HG02610 (cell line): ENCODE measurements around the gene MAGEB18.

ENCODE experiments used
- ATAC-seq: cut with Tn5 transposase; IDR thresholded peaks from one replicate; pipeline ENCODE4 v1.9.1; 2021; ENCODE audit warnings: mild to moderate bottlenecking, moderate library complexity; ENCODE audit not compliant: unreplicated experiment

Gene MAGEB18

GRCh38 chrX:26138274-26138673 is at the start of gene MAGEB18:
TSS of gene MAGEB18 (plus strand) at chrX:26138343. CDS start at chrX:26138986, 643 bp downstream.
- ATAC-seq = no peak

DNA sequence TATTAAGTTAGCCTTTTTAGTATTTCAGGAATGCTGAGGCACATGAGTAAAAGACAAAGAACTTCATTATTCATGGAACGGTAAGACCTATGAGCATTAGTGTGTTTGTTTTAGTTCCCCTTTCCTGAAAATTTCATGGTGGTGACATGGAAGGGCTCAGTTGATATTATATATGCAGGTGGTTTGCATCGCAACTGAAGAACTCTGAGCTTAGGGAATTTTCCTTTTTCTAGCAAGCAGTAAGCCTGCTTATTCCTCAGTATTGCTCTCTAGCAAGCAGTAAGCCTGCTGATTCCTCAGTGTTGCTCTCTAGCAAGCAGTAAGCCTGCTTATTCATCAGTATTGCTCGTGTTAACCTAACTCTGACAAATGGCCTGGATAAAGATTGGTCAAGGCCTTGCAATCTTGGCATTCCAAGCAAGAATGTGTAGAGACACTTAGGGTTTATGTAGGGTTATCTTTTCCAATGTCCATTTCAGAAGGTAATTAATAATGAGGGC is 37.7 kb upstream of the MAGEB18 start:
- ATAC-seq = no peak

DNA sequence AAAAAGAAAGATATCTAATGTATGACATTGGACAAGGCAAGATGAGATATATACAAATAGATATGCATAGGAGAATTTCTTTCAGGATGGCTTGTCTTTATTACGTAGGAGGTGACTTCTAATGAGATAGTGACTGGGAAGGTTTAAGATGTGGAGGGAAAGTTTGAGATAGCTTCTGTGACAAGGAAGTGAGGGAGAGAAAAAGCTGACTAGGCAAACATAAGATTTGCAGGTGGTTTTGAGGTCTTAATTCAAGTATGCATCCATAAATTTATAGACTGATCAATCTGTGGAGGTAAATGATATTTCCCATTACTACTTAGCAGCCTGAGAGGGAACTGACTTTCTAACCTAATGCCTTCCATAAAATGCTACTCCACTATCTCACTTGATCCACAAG is 29.0 kb upstream of the MAGEB18 start:
- no peak for ATAC-seq

DNA sequence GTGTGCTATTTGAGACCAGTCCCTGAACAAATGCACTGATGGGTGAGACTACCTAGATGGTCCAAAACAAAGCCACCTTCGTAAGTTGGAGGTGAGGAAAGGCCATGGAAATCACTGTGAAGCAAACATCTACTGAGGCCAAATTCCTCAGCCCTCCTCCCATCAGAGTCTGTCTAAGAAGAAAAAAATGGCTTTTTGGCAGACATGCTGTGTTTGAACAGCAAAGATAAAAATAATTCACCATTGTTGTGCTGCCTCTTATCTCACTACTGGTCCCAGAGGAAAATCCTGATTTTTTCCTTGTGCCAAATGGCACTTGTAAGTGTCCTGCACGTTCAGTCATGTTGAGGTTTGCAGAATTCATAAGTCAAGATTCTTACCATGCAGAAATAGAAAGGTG is 7.9 kb downstream of the MAGEB18 start:
- no peak for ATAC-seq

- ATAC-seq = no peak
These were observed 22.2 kb downstream of the MAGEB18 start, which contains the start of gene MAGEB6B for GRCh38 chrX:26160301-26160700. TSS of gene MAGEB6B (plus strand) at chrX:26160601. CDS start at chrX:26160601, 0 bp downstream.
